H7 (cell line): ENCODE results near the gene UNC119. TPM values are rescaled to one million over a fixed set of nuclear protein-coding genes. Genes with fewer than 3 reads are reported as not detected.
A peak's percentile ranks its signal among the peaks of the same experiment; 100 is the strongest.

Source experiments
- DNase-seq: peaks from one replicate; pipeline ENCODE4 v3.0.0; 2012
- H3K27me3 ChIP-seq: 2 replicates; pipeline ENCODE4 v1.6.0; 2011; ENCODE audit warnings: mild to moderate bottlenecking, low read length; ENCODE audit not compliant: control insufficient read depth, insufficient read depth
- H3K36me3 ChIP-seq: replicated peaks from 2 replicates; pipeline ENCODE4 v1.5.1; 2011; ENCODE audit warnings: low read length; ENCODE audit not compliant: control insufficient read depth, insufficient read depth
- H3K4me3 ChIP-seq: 2 replicates; pipeline ENCODE4 v1.5.1; 2011; ENCODE audit warnings: low read depth, mild to moderate bottlenecking, control low read depth, low read length, moderate library complexity; ENCODE audit not compliant: insufficient read depth
- total RNA-seq: library from RNA; depleted of rRNA; stranded (reverse); fragments of >200 nt; shearing (Covaris generic); gene quantifications from 2 replicates; pipeline ENCODE4 v1.2.3, GENCODE V29; 2014

The UNC119 gene
- total RNA-seq, 1 experiment from 2014 or later = 87.6 TPM

- no peak overlapping the region for H3K4me3 ChIP-seq
- H3K27me3 ChIP-seq = peaks cover 2% of the 10 kb centered on the region
- peaks cover 12% of the 10 kb centered on the region for H3K36me3 ChIP-seq
- DNase-seq = no peak
Observed at GRCh38 chr17:28555022-28555421, 2.6 kb upstream of the UNC119 start.

GRCh38 chr17:28554565-28554964 lies 2.1 kb upstream of the UNC119 start:
- Histone ChIP-seq H3K27me3 (peaks cover 2% of the 10 kb centered on the region), H3K4me3 (no peak overlapping the region), H3K36me3 (peaks cover 10% of the 10 kb centered on the region)
- DNase-seq = no peak

DNA sequence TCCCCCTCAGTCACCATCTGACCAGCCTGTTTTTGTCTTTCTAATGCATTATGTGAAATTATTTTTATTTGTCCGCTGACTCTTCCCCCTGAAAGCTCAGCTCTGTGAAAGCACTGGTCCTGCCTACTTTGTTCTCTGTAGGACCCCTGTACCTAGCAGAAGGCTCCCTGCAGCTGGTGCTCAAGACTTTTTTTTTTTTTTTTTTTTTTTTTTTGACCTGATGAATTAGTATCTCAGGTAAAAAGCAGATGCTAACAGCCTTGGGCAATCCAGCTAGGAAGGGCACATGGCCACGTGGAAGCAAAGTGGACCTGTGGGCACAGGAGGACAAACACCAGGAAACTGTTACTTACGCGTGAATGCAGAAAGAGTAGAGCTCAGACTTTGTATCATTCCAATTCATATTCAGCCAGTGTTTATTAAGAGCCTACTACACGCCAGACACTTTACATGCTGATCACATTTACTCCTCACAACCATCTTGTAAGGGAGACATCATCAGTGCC lies 629 bp upstream of the UNC119 start:
- no peak for DNase-seq
- peaks cover 2% of the 10 kb centered on the region for H3K27me3 ChIP-seq
- H3K4me3 ChIP-seq = peak overlapping the region; percentile 14; the same call in 1 of the 2 replicates
- H3K36me3 ChIP-seq = peaks cover 10% of the 10 kb centered on the region

DNA sequence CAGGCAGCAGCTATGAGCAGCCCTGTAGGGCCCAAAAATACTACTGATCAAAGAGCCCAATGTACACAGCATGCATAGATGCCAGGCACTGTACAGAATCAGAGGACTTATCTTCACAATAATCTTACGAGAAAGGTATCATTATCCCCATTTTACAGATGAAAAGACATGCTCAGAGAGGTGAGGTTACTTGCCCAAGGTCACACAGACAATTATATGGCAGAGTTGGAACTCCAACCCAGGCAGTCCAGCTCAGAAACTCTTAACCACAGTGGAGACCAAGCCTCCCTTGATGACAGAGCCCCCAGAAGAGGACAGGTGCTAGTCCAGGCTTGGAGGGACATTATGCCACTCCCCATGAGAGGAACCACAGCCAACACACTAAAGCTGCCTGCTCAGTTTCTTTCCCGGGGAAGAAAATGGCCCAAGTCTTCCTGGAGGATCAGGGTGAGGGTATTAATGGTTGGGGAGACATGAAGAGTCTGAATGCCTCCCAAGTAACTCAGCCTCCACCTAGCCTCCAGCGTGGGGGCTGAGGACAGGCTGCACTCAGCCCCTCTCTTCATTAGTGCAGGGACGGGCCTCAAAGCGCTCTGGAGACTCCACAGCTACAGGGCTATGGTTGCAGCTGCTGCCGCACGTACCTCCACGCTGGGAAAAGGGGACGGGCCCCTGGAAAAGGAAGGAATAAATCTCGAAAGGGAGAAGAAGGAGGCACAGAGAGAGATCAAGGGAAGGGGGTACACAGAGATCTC lies 826 bp downstream of the UNC119 start:
- Histone ChIP-seq H3K27me3 (peaks cover 2% of the 10 kb centered on the region), H3K4me3 (peak overlapping the region; percentile 92), H3K36me3 (peaks cover 8% of the 10 kb centered on the region)
- no peak for DNase-seq

DNA sequence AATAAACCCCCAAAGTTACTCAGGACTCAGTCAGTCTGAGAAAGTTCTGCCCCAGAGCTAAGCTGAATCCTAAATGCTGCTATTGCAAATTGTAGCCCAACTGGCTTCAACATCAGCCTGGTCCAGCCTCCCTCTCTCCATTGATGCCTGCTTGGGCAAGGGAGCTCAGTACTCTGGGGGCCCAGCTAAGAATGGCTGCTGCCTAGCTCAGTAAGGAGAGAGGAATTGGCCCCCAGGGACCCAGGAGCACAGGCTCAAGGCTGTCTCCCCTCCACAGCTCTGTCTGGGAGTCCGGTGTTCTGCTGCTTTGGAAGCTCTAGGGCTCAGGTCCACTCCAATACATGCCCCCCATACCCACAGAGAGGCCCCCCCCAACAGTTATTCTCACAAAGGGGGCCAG lies 1.6 kb downstream of the UNC119 start:
- Histone ChIP-seq H3K36me3 (peaks cover 9% of the 10 kb centered on the region), H3K4me3 (no peak overlapping the region), H3K27me3 (peaks cover 2% of the 10 kb centered on the region)
- DNase-seq = no peak

- no peak for DNase-seq
- H3K4me3 ChIP-seq = no peak overlapping the region
- H3K36me3 ChIP-seq = peaks cover 9% of the 10 kb centered on the region
- H3K27me3 ChIP-seq = peaks cover 2% of the 10 kb centered on the region
Observed at GRCh38 chr17:28549236-28550132, 2.9 kb downstream of the UNC119 start.

GRCh38 chr17:28548417-28549130 lies 3.9 kb downstream of the UNC119 start:
- no peak for DNase-seq
- H3K36me3 ChIP-seq = peaks cover 4% of the 10 kb centered on the region
- H3K4me3 ChIP-seq = no peak overlapping the region
- H3K27me3 ChIP-seq = peaks cover 2% of the 10 kb centered on the region

GRCh38 chr17:28547623-28548416 lies 4.6 kb downstream of the UNC119 start:
- peak; percentile 95 for DNase-seq
- Histone ChIP-seq H3K4me3 (no peak overlapping the region), H3K36me3 (peaks cover 4% of the 10 kb centered on the region), H3K27me3 (peaks cover 2% of the 10 kb centered on the region)

DNA sequence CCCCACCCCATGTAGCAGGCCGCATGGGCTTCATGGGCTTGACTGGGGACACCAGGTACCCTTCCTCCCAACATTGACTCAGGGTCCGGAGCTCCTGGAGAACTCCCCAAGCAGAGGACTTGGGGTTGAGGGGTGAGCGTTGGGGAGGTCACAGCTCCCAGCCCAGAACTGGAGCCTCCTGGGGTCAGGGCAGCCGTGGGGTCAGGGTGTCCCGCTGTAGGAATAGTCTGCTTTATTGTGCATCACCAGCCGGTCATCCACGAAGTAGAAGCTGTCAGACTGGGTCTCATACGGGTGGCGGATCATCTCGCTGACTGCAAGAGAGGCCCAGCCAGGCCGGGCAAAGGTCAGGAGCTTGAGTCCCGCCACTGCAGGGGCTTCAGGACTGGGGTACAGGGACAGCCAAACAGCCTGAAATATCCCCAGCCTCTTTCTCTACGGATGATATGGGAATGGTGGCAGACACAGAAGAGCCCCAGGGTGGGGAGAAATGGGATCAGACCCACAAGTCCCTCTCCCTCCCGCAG lies 5.3 kb downstream of the UNC119 start:
- Histone ChIP-seq H3K4me3 (no peak overlapping the region), H3K27me3 (peaks cover 2% of the 10 kb centered on the region), H3K36me3 (peaks cover 4% of the 10 kb centered on the region)
- no peak for DNase-seq

- H3K36me3 ChIP-seq = peaks cover 4% of the 10 kb centered on the region
- no peaks in the 10 kb centered on the region for H3K27me3 ChIP-seq
- H3K4me3 ChIP-seq = no peak overlapping the region
- peak; percentile 32 for DNase-seq
Observed at GRCh38 chr17:28545787-28546415, 6.5 kb downstream of the UNC119 start.

- no peak for DNase-seq
- Histone ChIP-seq H3K27me3 (no peaks in the 10 kb centered on the region), H3K4me3 (no peak overlapping the region), H3K36me3 (peaks cover 4% of the 10 kb centered on the region)
Observed at GRCh38 chr17:28545141-28545503, 7.3 kb downstream of the UNC119 start.

- peak; percentile 43 for DNase-seq
Observed at GRCh38 chr17:28544402-28545140, 7.9 kb downstream of the UNC119 start.

DNA sequence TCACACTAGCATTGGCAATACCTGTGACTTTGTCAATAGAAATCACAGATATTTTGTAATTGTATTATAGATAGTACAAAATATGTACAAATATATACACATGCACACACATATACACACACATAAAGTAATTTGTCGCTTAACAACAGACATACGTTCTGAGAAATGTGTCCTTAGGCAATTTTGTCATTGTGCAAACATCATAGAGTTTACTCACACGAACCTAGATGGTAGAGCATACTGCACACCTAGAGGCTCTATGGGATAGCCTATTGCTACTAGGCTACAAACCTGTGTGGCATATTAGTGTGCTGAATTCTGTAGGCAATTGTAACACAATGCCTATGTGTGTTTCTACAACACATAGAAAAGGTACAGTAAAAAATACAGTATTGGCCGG lies 11.0 kb downstream of the UNC119 start:
- no peaks in the 10 kb centered on the region for H3K27me3 ChIP-seq
- 0 out of 2 replicates have a peak, but pooled peaks cover under 1% of the 10 kb centered on the region for H3K36me3 ChIP-seq
- no peak for DNase-seq
- H3K4me3 ChIP-seq = no peak overlapping the region

More at GRCh38 chr17:28544402-28545140, 7.9 kb downstream of the UNC119 start:
- Histone ChIP-seq H3K4me3 (no peak overlapping the region), H3K27me3 (no peaks in the 10 kb centered on the region), H3K36me3 (peaks cover 4% of the 10 kb centered on the region)
